Measurements from ENCODE around the gene NOTCH3.

- TF ChIP-seq CTCF (conservative IDR thresholded peaks at IDR 0.05 in 1 of 2, IDR thresholded peaks at IDR 0.05 in 1 of 2; ENCODE audit: low read depth in 1 of 2, low read length in 2 of 2) (no peak), EZH2 (IDR thresholded peaks at IDR 0.05; ENCODE audit: low read length, missing control alignments) (no peak)
Measured at GRCh38 chr19:15210323-15210781, 9.6 kb upstream of the NOTCH3 start.
